ENCODE data around the gene ADAMTS2. TPM values are rescaled to one million over a fixed set of nuclear protein-coding genes. Genes with fewer than 3 reads are reported as not detected.

The ADAMTS2 gene
- total and polyA plus RNA-seq, 5 donors from 2014 or later, result 0.03 TPM; not detected in 4

DNA sequence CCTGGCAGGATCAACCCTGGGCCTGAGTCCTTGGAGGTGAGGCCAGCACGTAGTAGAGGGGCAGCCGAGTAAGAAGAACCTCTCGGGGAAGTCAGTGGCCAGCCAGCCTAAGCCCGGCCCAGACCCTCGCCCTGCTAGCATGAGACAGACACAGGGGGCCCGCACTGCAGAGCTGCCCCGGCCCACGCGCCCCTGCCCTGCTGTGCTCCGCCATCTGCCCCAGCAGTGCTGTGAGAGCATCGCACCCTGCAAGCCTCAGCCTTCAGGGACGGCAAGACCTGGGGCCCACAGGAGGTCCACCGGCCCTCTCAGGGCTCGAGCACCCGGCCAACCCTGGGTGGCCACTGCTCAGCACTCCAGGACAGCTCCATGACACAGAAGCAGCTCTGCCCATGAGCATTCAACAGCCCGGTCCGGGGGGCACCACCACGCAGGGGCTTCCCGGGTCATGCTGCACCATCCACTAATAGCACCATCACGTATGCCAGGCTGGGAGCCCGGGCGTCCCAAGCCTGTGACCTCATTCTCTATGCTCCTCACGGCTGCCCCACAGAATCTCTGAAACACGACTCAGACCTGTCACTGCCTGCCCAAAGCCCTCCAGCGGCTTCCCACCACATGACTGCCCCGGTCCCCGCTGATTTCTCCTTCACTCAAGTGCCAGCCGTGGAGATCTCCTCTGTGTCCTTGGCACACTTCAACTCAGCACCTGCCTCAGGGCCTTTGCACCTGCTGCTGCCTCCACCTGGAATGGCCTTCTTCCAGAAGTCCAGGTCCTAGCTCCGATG is 38.1 kb downstream of the ADAMTS2 start:
- no peak for DNase-seq
- Histone ChIP-seq H3K4me3 (ENCODE audit: low read depth, low read length) (no peak overlapping the region), H3K27ac (ENCODE audit: insufficient read depth, low read length, poor library complexity, severe bottlenecking) (no peak overlapping the region), H3K36me3 (ENCODE audit: control insufficient read depth, insufficient read depth, low read length) (no peaks in the 10 kb centered on the region), H3K4me1 (ENCODE audit: control insufficient read depth, insufficient read depth, low read length, poor library complexity, severe bottlenecking) (no peaks in the 10 kb centered on the region), H3K9me3 (ENCODE audit: control insufficient read depth in 2 of 2, low read length in 2 of 2) (peaks cover 9 to 10% of the 10 kb centered on the region in 2 experiments), H3K27me3 (ENCODE audit: control insufficient read depth, insufficient read depth, low read length) (no peaks in the 10 kb centered on the region)
- H3K36me3 Mint-ChIP-seq, result no peaks in the 10 kb centered on the region
- H3K4me3 Mint-ChIP-seq, result no peak overlapping the region
- H3K4me1 Mint-ChIP-seq, result no peaks in the 10 kb centered on the region
- ATAC-seq (ENCODE audit: low read depth in 2 of 2), result peak in 1 of 2 donors; percentile 31
- H3K27ac Mint-ChIP-seq, result no peak overlapping the region
- H3K9me3 Mint-ChIP-seq, result peaks cover 0 to 23% (median 5%) of the 10 kb centered on the region in 7 donors
- H3K27me3 Mint-ChIP-seq, result no peaks in the 10 kb centered on the region

DNA sequence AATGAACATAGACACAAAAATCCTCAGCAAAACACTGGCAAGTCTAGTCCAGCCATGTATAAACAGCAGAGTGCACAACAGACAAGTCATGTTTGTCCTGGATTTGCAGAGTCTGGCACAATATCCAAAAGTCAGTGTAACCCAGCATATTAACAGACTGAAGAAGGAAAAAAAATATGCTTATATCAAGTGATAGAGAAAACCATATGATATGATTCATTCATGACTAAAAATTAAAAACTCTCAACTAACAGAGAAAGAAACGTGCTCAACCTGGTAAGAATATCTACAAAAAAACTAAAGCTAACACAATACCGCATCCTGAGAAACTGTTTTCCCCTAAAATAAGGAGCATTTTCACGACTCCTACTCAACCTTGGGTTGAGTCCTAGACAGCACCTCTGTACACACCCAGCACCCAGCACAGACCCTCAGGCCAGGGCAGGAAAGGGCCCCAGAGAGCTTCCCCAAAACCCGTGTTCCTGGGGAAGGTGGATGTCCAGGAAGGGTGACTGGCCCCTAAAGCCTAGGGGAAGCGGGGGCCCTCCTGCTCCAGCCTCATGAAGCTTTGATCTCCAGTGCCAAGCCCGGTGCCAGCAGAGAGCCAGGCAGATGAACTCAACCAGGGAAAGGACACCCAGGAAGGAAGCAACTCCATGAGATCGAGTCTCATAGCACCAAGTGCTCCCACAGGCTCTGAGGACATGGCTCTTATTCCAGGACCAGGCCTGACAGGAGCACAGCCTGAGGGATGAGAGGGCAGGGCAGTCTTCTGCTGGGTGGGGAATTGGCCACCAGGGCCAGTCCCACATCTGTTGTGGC is 38.9 kb downstream of the ADAMTS2 start:
- Histone ChIP-seq H3K27ac (ENCODE audit: insufficient read depth, low read length, poor library complexity, severe bottlenecking) (no peak overlapping the region), H3K36me3 (ENCODE audit: control insufficient read depth, insufficient read depth, low read length) (no peaks in the 10 kb centered on the region), H3K9me3 (ENCODE audit: control insufficient read depth in 2 of 2, low read length in 2 of 2) (peaks cover 9 to 10% of the 10 kb centered on the region in 2 experiments), H3K4me3 (ENCODE audit: low read depth, low read length) (no peak overlapping the region), H3K4me1 (ENCODE audit: control insufficient read depth, insufficient read depth, low read length, poor library complexity, severe bottlenecking) (no peaks in the 10 kb centered on the region), H3K27me3 (ENCODE audit: control insufficient read depth, insufficient read depth, low read length) (no peaks in the 10 kb centered on the region)
- DNase-seq (no peak), ATAC-seq (ENCODE audit: low read depth in 2 of 2) (no peak)
- Mint-ChIP-seq H3K27ac (no peak overlapping the region), H3K4me1 (no peaks in the 10 kb centered on the region), H3K27me3 (no peaks in the 10 kb centered on the region), H3K9me3 (peaks cover 0 to 23% (median 5%) of the 10 kb centered on the region in 7 donors), H3K36me3 (no peaks in the 10 kb centered on the region), H3K4me3 (no peak overlapping the region)

- H3K4me3 Mint-ChIP-seq, result peak overlapping the region in 1 of 4 donors; percentile 33
- peaks cover 0 to 24% (median 7%) of the 10 kb centered on the region in 7 donors for H3K9me3 Mint-ChIP-seq
- peaks cover 9 to 10% of the 10 kb centered on the region in 2 experiments for H3K9me3 ChIP-seq (ENCODE audit: control insufficient read depth in 2 of 2, low read length in 2 of 2)
- no peak overlapping the region for H3K4me3 ChIP-seq (ENCODE audit: low read depth, low read length)
- H3K36me3 ChIP-seq (ENCODE audit: control insufficient read depth, insufficient read depth, low read length), result no peaks in the 10 kb centered on the region
- no peak overlapping the region for H3K27ac Mint-ChIP-seq
- H3K27me3 ChIP-seq (ENCODE audit: control insufficient read depth, insufficient read depth, low read length), result no peaks in the 10 kb centered on the region
- H3K36me3 Mint-ChIP-seq, result no peaks in the 10 kb centered on the region
- H3K27me3 Mint-ChIP-seq, result no peaks in the 10 kb centered on the region
- H3K4me1 Mint-ChIP-seq, result no peaks in the 10 kb centered on the region
- H3K27ac ChIP-seq (ENCODE audit: insufficient read depth, low read length, poor library complexity, severe bottlenecking), result no peak overlapping the region
- DNase-seq (no peak), ATAC-seq (ENCODE audit: low read depth in 2 of 2) (no peak)
- H3K4me1 ChIP-seq (ENCODE audit: control insufficient read depth, insufficient read depth, low read length, poor library complexity, severe bottlenecking), result no peaks in the 10 kb centered on the region
Observed at GRCh38 chr5:179304871-179305270, 40.4 kb downstream of the ADAMTS2 start.

DNA sequence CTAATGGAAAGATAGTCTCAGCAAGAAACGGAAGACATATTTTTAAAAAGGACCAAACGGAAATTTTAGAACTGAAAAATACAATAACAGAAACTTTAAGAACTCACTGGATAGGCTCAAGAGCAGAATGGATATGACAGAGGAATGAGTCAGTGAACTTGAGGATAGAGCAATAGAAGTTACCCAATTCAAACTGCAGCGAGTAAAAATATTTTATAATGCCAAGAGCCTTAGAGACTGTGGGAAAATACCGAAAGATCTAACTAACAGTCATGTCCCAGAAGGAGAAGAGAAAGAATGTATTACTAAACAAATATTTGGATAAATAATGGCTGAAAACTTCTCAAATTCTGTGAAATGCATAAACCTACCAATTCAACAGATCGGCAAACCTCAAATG is 40.8 kb downstream of the ADAMTS2 start:
- H3K9me3 Mint-ChIP-seq, result peaks cover 0 to 24% (median 7%) of the 10 kb centered on the region in 7 donors
- Histone ChIP-seq H3K4me1 (ENCODE audit: control insufficient read depth, insufficient read depth, low read length, poor library complexity, severe bottlenecking) (no peaks in the 10 kb centered on the region), H3K4me3 (ENCODE audit: low read depth, low read length) (no peak overlapping the region), H3K27ac (ENCODE audit: insufficient read depth, low read length, poor library complexity, severe bottlenecking) (no peak overlapping the region), H3K36me3 (ENCODE audit: control insufficient read depth, insufficient read depth, low read length) (no peaks in the 10 kb centered on the region), H3K27me3 (ENCODE audit: control insufficient read depth, insufficient read depth, low read length) (no peaks in the 10 kb centered on the region), H3K9me3 (ENCODE audit: control insufficient read depth in 2 of 2, low read length in 2 of 2) (peaks cover 9 to 10% of the 10 kb centered on the region in 2 experiments)
- no peak overlapping the region for H3K4me3 Mint-ChIP-seq
- ATAC-seq (ENCODE audit: low read depth in 2 of 2) (no peak), DNase-seq (no peak)
- H3K27ac Mint-ChIP-seq, result no peak overlapping the region
- no peaks in the 10 kb centered on the region for H3K27me3 Mint-ChIP-seq
- H3K36me3 Mint-ChIP-seq, result no peaks in the 10 kb centered on the region
- no peaks in the 10 kb centered on the region for H3K4me1 Mint-ChIP-seq

- no peaks in the 10 kb centered on the region for H3K4me1 ChIP-seq (ENCODE audit: control insufficient read depth, insufficient read depth, low read length, poor library complexity, severe bottlenecking)
- no peaks in the 10 kb centered on the region for H3K36me3 ChIP-seq (ENCODE audit: control insufficient read depth, insufficient read depth, low read length)
- H3K36me3 Mint-ChIP-seq, result no peaks in the 10 kb centered on the region
- peaks cover 9 to 10% of the 10 kb centered on the region in 2 experiments for H3K9me3 ChIP-seq (ENCODE audit: control insufficient read depth in 2 of 2, low read length in 2 of 2)
- H3K27ac Mint-ChIP-seq, result no peak overlapping the region
- H3K4me1 Mint-ChIP-seq, result no peaks in the 10 kb centered on the region
- H3K27ac ChIP-seq (ENCODE audit: insufficient read depth, low read length, poor library complexity, severe bottlenecking), result no peak overlapping the region
- ATAC-seq (ENCODE audit: low read depth in 2 of 2) (no peak), DNase-seq (no peak)
- H3K4me3 Mint-ChIP-seq, result no peak overlapping the region
- H3K27me3 Mint-ChIP-seq, result no peaks in the 10 kb centered on the region
- no peak overlapping the region for H3K4me3 ChIP-seq (ENCODE audit: low read depth, low read length)
- H3K27me3 ChIP-seq (ENCODE audit: control insufficient read depth, insufficient read depth, low read length), result no peaks in the 10 kb centered on the region
- H3K9me3 Mint-ChIP-seq, result peaks cover 0 to 24% (median 7%) of the 10 kb centered on the region in 7 donors
Observed at GRCh38 chr5:179303451-179304200, 41.6 kb downstream of the ADAMTS2 start.

DNA sequence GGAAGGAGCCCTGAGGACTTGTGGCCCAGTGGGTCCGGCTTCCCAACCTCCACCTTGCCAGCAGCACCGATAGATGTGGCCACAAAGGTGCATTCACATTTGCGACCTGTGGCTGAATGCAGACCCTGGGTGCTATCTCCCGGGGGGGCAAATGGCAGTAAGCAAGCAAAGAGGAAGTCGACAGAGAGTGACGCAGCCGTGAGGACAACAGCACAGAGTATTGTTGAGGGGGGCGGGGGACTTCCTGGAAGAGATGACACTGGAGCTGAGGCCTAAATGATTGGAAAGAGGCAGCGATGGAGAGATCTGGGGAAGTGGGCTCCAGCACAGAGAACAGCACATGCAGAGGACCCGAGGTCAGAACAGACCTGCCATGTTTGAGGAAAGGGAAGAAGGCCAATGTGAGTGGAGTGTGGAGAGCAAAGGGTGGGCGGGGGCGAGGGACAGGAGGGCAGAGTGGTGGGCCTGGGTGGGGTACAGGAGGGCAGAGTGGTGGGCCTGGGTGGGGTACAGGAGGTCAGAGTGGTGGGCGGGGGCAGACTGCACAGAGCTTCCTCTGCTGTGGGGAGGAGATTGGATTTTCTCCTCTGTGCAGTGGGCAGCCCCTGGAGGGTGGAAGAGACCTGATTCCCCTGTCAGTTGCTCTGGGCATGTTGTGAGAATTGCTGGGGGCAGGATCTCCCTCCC is 42.6 kb downstream of the ADAMTS2 start:
- H3K27ac Mint-ChIP-seq, result no peak overlapping the region
- ATAC-seq (ENCODE audit: low read depth in 2 of 2), result no peak
- H3K4me1 Mint-ChIP-seq, result no peaks in the 10 kb centered on the region

GRCh38 chr5:179301796-179302195 is 43.5 kb downstream of the ADAMTS2 start:
- no peaks in the 10 kb centered on the region for H3K27me3 Mint-ChIP-seq
- Histone ChIP-seq H3K9me3 (ENCODE audit: control insufficient read depth in 2 of 2, low read length in 2 of 2) (peaks cover 9 to 10% of the 10 kb centered on the region in 2 experiments), H3K27me3 (ENCODE audit: control insufficient read depth, insufficient read depth, low read length) (no peaks in the 10 kb centered on the region), H3K4me3 (ENCODE audit: low read depth, low read length) (no peak overlapping the region), H3K4me1 (ENCODE audit: control insufficient read depth, insufficient read depth, low read length, poor library complexity, severe bottlenecking) (no peaks in the 10 kb centered on the region), H3K27ac (ENCODE audit: insufficient read depth, low read length, poor library complexity, severe bottlenecking) (no peak overlapping the region), H3K36me3 (ENCODE audit: control insufficient read depth, insufficient read depth, low read length) (no peaks in the 10 kb centered on the region)
- no peak overlapping the region for H3K4me3 Mint-ChIP-seq
- ATAC-seq (ENCODE audit: low read depth in 2 of 2) (no peak), DNase-seq (no peak)
- no peaks in the 10 kb centered on the region for H3K4me1 Mint-ChIP-seq
- H3K36me3 Mint-ChIP-seq, result no peaks in the 10 kb centered on the region
- H3K9me3 Mint-ChIP-seq, result peaks cover 0 to 25% (median 7%) of the 10 kb centered on the region in 7 donors
- peak overlapping the region in 1 of 3 donors; percentile 74 for H3K27ac Mint-ChIP-seq

More for the DNA sequence above, 42.6 kb downstream of the ADAMTS2 start:
- Histone ChIP-seq H3K36me3 (ENCODE audit: control insufficient read depth, insufficient read depth, low read length) (no peaks in the 10 kb centered on the region), H3K4me1 (ENCODE audit: control insufficient read depth, insufficient read depth, low read length, poor library complexity, severe bottlenecking) (no peaks in the 10 kb centered on the region), H3K4me3 (ENCODE audit: low read depth, low read length) (no peak overlapping the region), H3K27me3 (ENCODE audit: control insufficient read depth, insufficient read depth, low read length) (no peaks in the 10 kb centered on the region), H3K9me3 (ENCODE audit: control insufficient read depth in 2 of 2, low read length in 2 of 2) (peaks cover 9 to 10% of the 10 kb centered on the region in 2 experiments), H3K27ac (ENCODE audit: insufficient read depth, low read length, poor library complexity, severe bottlenecking) (no peak overlapping the region)
- H3K9me3 Mint-ChIP-seq, result peaks cover 0 to 28% (median 7%) of the 10 kb centered on the region in 7 donors
- no peaks in the 10 kb centered on the region for H3K27me3 Mint-ChIP-seq
- H3K4me3 Mint-ChIP-seq, result no peak overlapping the region
- H3K36me3 Mint-ChIP-seq, result no peaks in the 10 kb centered on the region
- DNase-seq, result no peak

All from CD4-positive, CD25-positive, alpha-beta regulatory T cell (primary cell).